Neural cell (in vitro differentiated cells): ENCODE results near the gene PTPRT. TPM values are rescaled to one million over a fixed set of nuclear protein-coding genes. Genes with fewer than 3 reads are reported as not detected.

Source experiments
- H2AFZ ChIP-seq: fragments of 200-600, 300-800 bp; sonication (generic), shearing (Covaris generic); 2 replicates; pipeline ENCODE4 v1.6.0; 2014; ENCODE audit warnings: low read depth, mild to moderate bottlenecking, antibody characterized with exemption, low read length, moderate library complexity
- H3F3A ChIP-seq: fragments of 200-600 bp; shearing (Covaris generic); 2 replicates; pipeline ENCODE4 v1.6.1; 2016; ENCODE audit warnings: mild to moderate bottlenecking, moderate library complexity, mixed read lengths, antibody characterized with exemption, low read length; ENCODE audit not compliant: insufficient read depth, poor library complexity, severe bottlenecking
- H3K27ac ChIP-seq: fragments of 200-600, 300-800 bp; sonication (generic), shearing (Covaris generic); 2 replicates; pipeline ENCODE4 v1.5.1; 2014; ENCODE audit warnings: mild to moderate bottlenecking, low read length, moderate library complexity
- H3K27me3 ChIP-seq: fragments of 300-800, 200-600 bp; sonication (generic), shearing (Covaris generic); 2 replicates; pipeline ENCODE4 v1.6.0; 2014; ENCODE audit warnings: mild to moderate bottlenecking, low read depth, low read length, moderate library complexity; ENCODE audit not compliant: insufficient read depth
- H3K36me3 ChIP-seq: fragments of 300-800, 200-600 bp; sonication (generic), shearing (Covaris generic); 2 replicates; pipeline ENCODE4 v1.5.1; 2014; ENCODE audit warnings: mild to moderate bottlenecking, antibody characterized with exemption, low read length, moderate library complexity; ENCODE audit not compliant: insufficient read depth
- H3K4me2 ChIP-seq: fragments of 300-800, 200-600 bp; sonication (generic), shearing (Covaris generic); 2 replicates; pipeline ENCODE4 v1.6.0; 2014; ENCODE audit warnings: mild to moderate bottlenecking, low read length
- H3K4me3 ChIP-seq: fragments of 300-800, 200-600 bp; sonication (generic), shearing (Covaris generic); 2 replicates; pipeline ENCODE4 v1.5.1; 2014; ENCODE audit warnings: mild to moderate bottlenecking, low read length, moderate library complexity
- H3K79me2 ChIP-seq: fragments of 200-600 bp; shearing (Covaris generic); replicated peaks from 2 replicates; pipeline ENCODE4 v1.6.0; 2014; ENCODE audit warnings: mild to moderate bottlenecking, low read length, moderate library complexity; ENCODE audit not compliant: insufficient read depth
- H3K9ac ChIP-seq: fragments of 300-800, 200-600 bp; sonication (generic), shearing (Covaris generic); 2 replicates; pipeline ENCODE4 v1.6.1; 2016; ENCODE audit warnings: mild to moderate bottlenecking, low read length, mixed read lengths
- H3K9me2 ChIP-seq: fragments of 200-600 bp; shearing (Covaris generic); 2 replicates; pipeline ENCODE4 v1.6.1; 2016; ENCODE audit warnings: mild to moderate bottlenecking, low read length, mixed read lengths; ENCODE audit not compliant: insufficient read depth
- H3K9me3 ChIP-seq: fragments of 200-600, 300-800 bp; sonication (generic), shearing (Covaris generic); 2 replicates; pipeline ENCODE4 v1.6.1; 2016; ENCODE audit warnings: mild to moderate bottlenecking, mixed run types, low read length, moderate library complexity, mixed read lengths
- H4K20me1 ChIP-seq: fragments of 200-600 bp; shearing (Covaris generic); 2 replicates; pipeline ENCODE4 v1.6.1; 2016; ENCODE audit warnings: mild to moderate bottlenecking, mixed run types; ENCODE audit not compliant: insufficient read depth
- EP300 ChIP-seq: fragments of 450-650 bp; conservative IDR thresholded peaks from 2 replicates; pipeline ENCODE4 v1.6.1; 2014; ENCODE audit warnings: antibody characterized with exemption, mild to moderate bottlenecking, moderate library complexity; ENCODE audit not compliant: poor library complexity, severe bottlenecking
- EZH2 ChIP-seq: fragments of 200-600, 300-800 bp; shearing (Covaris generic), sonication (generic); IDR thresholded peaks from 2 replicates; pipeline ENCODE4 v1.6.1; 2014; ENCODE audit warnings: antibody characterized with exemption, low read length, borderline replicate concordance, mild to moderate bottlenecking; ENCODE audit not compliant: insufficient read depth, poor library complexity, severe bottlenecking
- MXI1 ChIP-seq: fragments of 450-650 bp; conservative IDR thresholded peaks from 2 replicates; pipeline ENCODE4 v1.6.1; 2014; ENCODE audit warnings: antibody characterized with exemption, mild to moderate bottlenecking; ENCODE audit not compliant: poor library complexity, severe bottlenecking
- POLR2AphosphoS5 ChIP-seq: IDR thresholded peaks from 2 replicates; pipeline ENCODE4 v1.6.1; 2012
- RAD21 ChIP-seq: fragments of 450-650 bp; conservative IDR thresholded peaks from 2 replicates; pipeline ENCODE4 v1.6.1; 2014; ENCODE audit warnings: antibody characterized with exemption, mild to moderate bottlenecking, moderate library complexity
- SMC3 ChIP-seq: fragments of 450-650 bp; conservative IDR thresholded peaks from 2 replicates; pipeline ENCODE4 v1.6.1; 2014; ENCODE audit warnings: antibody characterized with exemption, mild to moderate bottlenecking, moderate library complexity; ENCODE audit not compliant: poor library complexity
- TAF1 ChIP-seq: IDR thresholded peaks from 2 replicates; pipeline ENCODE4 v1.6.1; 2012; ENCODE audit warnings: low read depth
- polyA plus RNA-seq: library from polyadenylated mRNA; depleted of rRNA; stranded (reverse); fragments of >200 nt; gene quantifications from 2 replicates; pipeline ENCODE4 v1.2.3, GENCODE V29; 2014
- TF ChIP-seq, protein P1 (sequence below): IDR thresholded peaks from 2 replicates; pipeline ENCODE4 v1.6.1; 2012; ENCODE audit warnings: borderline replicate concordance
- TF ChIP-seq, protein P2 (sequence below): fragments of 450-650 bp; IDR thresholded peaks from 2 replicates; pipeline ENCODE4 v1.5.1; 2014; ENCODE audit warnings: antibody characterized with exemption, mild to moderate bottlenecking, moderate library complexity; ENCODE audit not compliant: poor library complexity, severe bottlenecking

The PTPRT gene
- polyA plus RNA-seq, 1 donor from 2014 or later = 9.2 TPM

DNA sequence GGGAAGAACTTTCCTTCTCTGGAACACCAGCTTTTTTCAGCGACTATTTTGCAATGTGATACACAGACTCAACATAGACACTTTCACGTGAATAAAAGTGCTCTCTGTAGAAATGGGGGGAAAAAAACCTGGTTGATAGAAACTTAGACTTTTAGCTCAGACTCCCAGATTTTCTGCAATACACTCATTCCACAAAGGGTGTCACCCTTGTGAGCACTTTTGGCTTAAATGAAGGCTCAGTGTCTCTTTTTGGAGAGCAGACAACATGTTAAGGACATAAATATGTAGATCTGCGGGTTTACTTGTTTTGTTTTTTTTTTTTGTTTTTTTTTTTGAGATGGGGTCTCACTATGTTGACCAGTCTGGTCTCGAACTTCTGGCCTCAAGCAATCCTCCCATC, 579.6 kb downstream of the PTPRT start:
- Histone ChIP-seq H3K9ac (no peak overlapping the region), H3K79me2 (no peaks in the 10 kb centered on the region), H4K20me1 (no peaks in the 10 kb centered on the region), H3K36me3 (no peaks in the 10 kb centered on the region), H3K27ac (no peak overlapping the region), H3K27me3 (no peaks in the 10 kb centered on the region), H3K4me3 (no peak overlapping the region), H3K9me3 (no peaks in the 10 kb centered on the region), H3F3A (no peaks in the 10 kb centered on the region), H3K4me2 (no peak overlapping the region), H2AFZ (no peak overlapping the region), H3K9me2 (no peaks in the 10 kb centered on the region)
- no peak for TF ChIP-seq POLR2AphosphoS5
- no peak for TF ChIP-seq RAD21
- no peak for TF ChIP-seq TAF1
- TF ChIP-seq, protein P1, sequence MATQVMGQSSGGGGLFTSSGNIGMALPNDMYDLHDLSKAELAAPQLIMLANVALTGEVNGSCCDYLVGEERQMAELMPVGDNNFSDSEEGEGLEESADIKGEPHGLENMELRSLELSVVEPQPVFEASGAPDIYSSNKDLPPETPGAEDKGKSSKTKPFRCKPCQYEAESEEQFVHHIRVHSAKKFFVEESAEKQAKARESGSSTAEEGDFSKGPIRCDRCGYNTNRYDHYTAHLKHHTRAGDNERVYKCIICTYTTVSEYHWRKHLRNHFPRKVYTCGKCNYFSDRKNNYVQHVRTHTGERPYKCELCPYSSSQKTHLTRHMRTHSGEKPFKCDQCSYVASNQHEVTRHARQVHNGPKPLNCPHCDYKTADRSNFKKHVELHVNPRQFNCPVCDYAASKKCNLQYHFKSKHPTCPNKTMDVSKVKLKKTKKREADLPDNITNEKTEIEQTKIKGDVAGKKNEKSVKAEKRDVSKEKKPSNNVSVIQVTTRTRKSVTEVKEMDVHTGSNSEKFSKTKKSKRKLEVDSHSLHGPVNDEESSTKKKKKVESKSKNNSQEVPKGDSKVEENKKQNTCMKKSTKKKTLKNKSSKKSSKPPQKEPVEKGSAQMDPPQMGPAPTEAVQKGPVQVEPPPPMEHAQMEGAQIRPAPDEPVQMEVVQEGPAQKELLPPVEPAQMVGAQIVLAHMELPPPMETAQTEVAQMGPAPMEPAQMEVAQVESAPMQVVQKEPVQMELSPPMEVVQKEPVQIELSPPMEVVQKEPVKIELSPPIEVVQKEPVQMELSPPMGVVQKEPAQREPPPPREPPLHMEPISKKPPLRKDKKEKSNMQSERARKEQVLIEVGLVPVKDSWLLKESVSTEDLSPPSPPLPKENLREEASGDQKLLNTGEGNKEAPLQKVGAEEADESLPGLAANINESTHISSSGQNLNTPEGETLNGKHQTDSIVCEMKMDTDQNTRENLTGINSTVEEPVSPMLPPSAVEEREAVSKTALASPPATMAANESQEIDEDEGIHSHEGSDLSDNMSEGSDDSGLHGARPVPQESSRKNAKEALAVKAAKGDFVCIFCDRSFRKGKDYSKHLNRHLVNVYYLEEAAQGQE = no peak
- TF ChIP-seq, protein P2, sequence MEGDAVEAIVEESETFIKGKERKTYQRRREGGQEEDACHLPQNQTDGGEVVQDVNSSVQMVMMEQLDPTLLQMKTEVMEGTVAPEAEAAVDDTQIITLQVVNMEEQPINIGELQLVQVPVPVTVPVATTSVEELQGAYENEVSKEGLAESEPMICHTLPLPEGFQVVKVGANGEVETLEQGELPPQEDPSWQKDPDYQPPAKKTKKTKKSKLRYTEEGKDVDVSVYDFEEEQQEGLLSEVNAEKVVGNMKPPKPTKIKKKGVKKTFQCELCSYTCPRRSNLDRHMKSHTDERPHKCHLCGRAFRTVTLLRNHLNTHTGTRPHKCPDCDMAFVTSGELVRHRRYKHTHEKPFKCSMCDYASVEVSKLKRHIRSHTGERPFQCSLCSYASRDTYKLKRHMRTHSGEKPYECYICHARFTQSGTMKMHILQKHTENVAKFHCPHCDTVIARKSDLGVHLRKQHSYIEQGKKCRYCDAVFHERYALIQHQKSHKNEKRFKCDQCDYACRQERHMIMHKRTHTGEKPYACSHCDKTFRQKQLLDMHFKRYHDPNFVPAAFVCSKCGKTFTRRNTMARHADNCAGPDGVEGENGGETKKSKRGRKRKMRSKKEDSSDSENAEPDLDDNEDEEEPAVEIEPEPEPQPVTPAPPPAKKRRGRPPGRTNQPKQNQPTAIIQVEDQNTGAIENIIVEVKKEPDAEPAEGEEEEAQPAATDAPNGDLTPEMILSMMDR = no peak
- TF ChIP-seq SMC3 = no peak
- no peak for TF ChIP-seq MXI1
- no peak for TF ChIP-seq EP300
- no peak for TF ChIP-seq EZH2

DNA sequence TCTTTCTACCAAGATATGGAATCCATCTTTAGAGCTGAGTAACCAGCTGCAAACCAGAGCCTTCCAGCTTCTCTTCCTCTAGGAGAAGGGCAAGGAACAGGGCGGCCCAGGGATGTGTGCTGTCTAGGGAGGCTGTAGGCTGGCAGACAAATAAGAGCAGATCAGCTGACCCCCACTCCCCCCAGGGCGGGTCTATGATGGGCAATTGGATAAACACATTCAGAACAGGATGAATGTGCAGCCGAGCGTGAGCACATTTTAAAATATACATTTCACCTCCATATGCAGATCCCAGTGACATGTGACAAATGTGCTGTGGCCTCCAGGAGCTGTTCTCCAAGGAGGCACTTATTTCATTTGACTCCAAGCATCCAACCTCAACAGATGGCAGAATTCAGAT, 580.1 kb downstream of the PTPRT start:
- Histone ChIP-seq H3K9me3 (no peaks in the 10 kb centered on the region), H3K9ac (no peak overlapping the region), H3K36me3 (no peaks in the 10 kb centered on the region), H3K79me2 (no peaks in the 10 kb centered on the region), H3K27me3 (no peaks in the 10 kb centered on the region), H2AFZ (no peak overlapping the region), H3K4me2 (no peak overlapping the region), H3F3A (no peaks in the 10 kb centered on the region), H3K9me2 (no peaks in the 10 kb centered on the region), H4K20me1 (no peaks in the 10 kb centered on the region), H3K4me3 (no peak overlapping the region), H3K27ac (no peak overlapping the region)
- TF ChIP-seq TAF1 = no peak
- TF ChIP-seq EZH2 = no peak
- no peak for TF ChIP-seq MXI1
- no peak for TF ChIP-seq RAD21
- no peak for TF ChIP-seq EP300
- TF ChIP-seq, protein P2 = no peak
- TF ChIP-seq POLR2AphosphoS5 = no peak
- TF ChIP-seq SMC3 = no peak
